Hepatocyte (in vitro differentiated cells): ENCODE measurements around the gene KIAA1217.

ENCODE experiments used
- CTCF ChIP-seq: fragments of 200-600 bp; sonication (generic); IDR thresholded peaks from 2 replicates; pipeline ENCODE4 v1.5.1; 2016; ENCODE audit warnings: antibody characterized with exemption, mild to moderate bottlenecking; ENCODE audit not compliant: poor library complexity
- EZH2 ChIP-seq: fragments of 200-600 bp; sonication (generic); IDR thresholded peaks from 2 replicates; pipeline ENCODE4 v1.6.1; 2016; ENCODE audit warnings: antibody characterized with exemption, mild to moderate bottlenecking, borderline replicate concordance

- no peak for TF ChIP-seq CTCF
- TF ChIP-seq EZH2 = no peak
Observed at GRCh38 chr10:24339387-24339786, 130.4 kb downstream of the KIAA1217 start.
